HL-60/S4 treated with phorbol 12-myristate 13-acetate at 8.2 ng/mL for 4 days and 3 days (cell line): ENCODE results near the gene RPS27L.

ENCODE experiments used
- in situ Hi-C: fragments of 300-500 bp; cut with MboI; formaldehyde crosslinking; loops from 2 replicates; pipeline ENCODE4 v1.15.0; 2022; ENCODE audit warnings: low sequenced_read_pairs

The RPS27L gene

GRCh38 chr15:63188247-63188925 is 31.1 kb upstream of the RPS27L start:
- in situ Hi-C loops, result no loop called here

- in situ Hi-C loops, result no loop called here
Measured at GRCh38 chr15:63187589-63188226, 30.4 kb upstream of the RPS27L start.

- in situ Hi-C loops, result no loop called here
Measured at GRCh38 chr15:63186065-63186464, 28.8 kb upstream of the RPS27L start.

GRCh38 chr15:63185206-63185605 is 27.9 kb upstream of the RPS27L start:
- in situ Hi-C loops, result no loop called here

GRCh38 chr15:63181648-63182047 is 24.4 kb upstream of the RPS27L start:
- in situ Hi-C loops, result no loop called here

GRCh38 chr15:63180746-63181145 is 23.5 kb upstream of the RPS27L start:
- in situ Hi-C loops, result no loop called here

- in situ Hi-C loops, result no loop called here
Measured at GRCh38 chr15:63178034-63178433, 20.8 kb upstream of the RPS27L start.

- in situ Hi-C loops, result no loop called here
Measured at GRCh38 chr15:63176302-63176701, 19.0 kb upstream of the RPS27L start.

GRCh38 chr15:63172851-63173451 is 15.7 kb upstream of the RPS27L start:
- in situ Hi-C loops, result no loop called here

- in situ Hi-C loops, result no loop called here
Measured at GRCh38 chr15:63172376-63172775, 15.1 kb upstream of the RPS27L start.

GRCh38 chr15:63169788-63170187 is 12.5 kb upstream of the RPS27L start:
- in situ Hi-C loops, result no loop called here

- in situ Hi-C loops, result no loop called here
Measured at GRCh38 chr15:63166219-63166618, 8.9 kb upstream of the RPS27L start.

- in situ Hi-C loops, result no loop called here
Measured at GRCh38 chr15:63165166-63165859, 8.0 kb upstream of the RPS27L start.

- in situ Hi-C loops, result no loop called here
Measured at GRCh38 chr15:63163217-63163616, 5.9 kb upstream of the RPS27L start.

- in situ Hi-C loops, result no loop called here
Measured at GRCh38 chr15:63160638-63161037, 3.4 kb upstream of the RPS27L start.

GRCh38 chr15:63157891-63158431 is 684 bp upstream of the RPS27L start:
- in situ Hi-C loops, result no loop called here

- in situ Hi-C loops, result no loop called here
Measured at GRCh38 chr15:63156755-63157117, 541 bp downstream of the RPS27L start.

- in situ Hi-C loops, result no loop called here
Measured at GRCh38 chr15:63156086-63156710, 1.1 kb downstream of the RPS27L start.

GRCh38 chr15:63155486-63155885 is 1.8 kb downstream of the RPS27L start:
- in situ Hi-C loops, result no loop called here

- in situ Hi-C loops, result no loop called here
Measured at GRCh38 chr15:63151665-63152064, 5.6 kb downstream of the RPS27L start.

GRCh38 chr15:63146684-63147083 is 10.6 kb downstream of the RPS27L start:
- in situ Hi-C loops, result no loop called here
